Calu3 (cell line): ENCODE results near the gene KCNIP2. TPM values are rescaled to one million over a fixed set of nuclear protein-coding genes. Genes with fewer than 3 reads are reported as not detected.

Experiments
- BruUV-seq: library from RNA; stranded (reverse); fragments of 400-500 nt; replicated peaks from 2 replicates; lab custom pipeline; 2021; lab: Mats Ljungman, UMichigan
- CTCF ChIA-PET: fragments of 300-600 bp; sonication (Branson Sonifier 250); formaldehyde crosslinking; loops from one replicate; lab custom pipeline; 2022; ENCODE audit warnings: antibody characterized with exemption; lab: Charles Lee
- DNase-seq: peaks from one replicate; pipeline ENCODE4 v3.0.0; 2022
- H3K27ac Mint-ChIP-seq: one replicate; pipeline ENCODE4 v1.8.0; 2022; ENCODE audit warnings: mixed read lengths; ENCODE audit not compliant: unreplicated experiment
- H3K27me3 Mint-ChIP-seq: one replicate; pipeline ENCODE4 v1.8.0; 2022; ENCODE audit warnings: mixed read lengths; ENCODE audit not compliant: unreplicated experiment
- H3K36me3 Mint-ChIP-seq: one replicate; pipeline ENCODE4 v1.8.0; 2022; ENCODE audit warnings: mild to moderate bottlenecking, moderate library complexity, mixed read lengths; ENCODE audit not compliant: insufficient read depth, unreplicated experiment
- H3K4me1 Mint-ChIP-seq: one replicate; pipeline ENCODE4 v1.8.0; 2022; ENCODE audit warnings: mild to moderate bottlenecking, low read depth, mixed read lengths; ENCODE audit not compliant: unreplicated experiment
- H3K4me3 Mint-ChIP-seq: one replicate; pipeline ENCODE4 v1.8.0; 2022; ENCODE audit warnings: mild to moderate bottlenecking, low read depth, moderate library complexity, mixed read lengths; ENCODE audit not compliant: unreplicated experiment
- H3K9me3 Mint-ChIP-seq: one replicate; pipeline ENCODE4 v1.8.0; 2022; ENCODE audit warnings: low read depth, mixed read lengths; ENCODE audit not compliant: unreplicated experiment
- intact Hi-C: fragments of 100-400 bp; cut with micrococcal nuclease; formaldehyde crosslinking; loops from one replicate; pipeline ENCODE4 v1.10.0; 2022; ENCODE audit not compliant: unreplicated experiment
- total RNA-seq: library from RNA; stranded (reverse); gene quantifications from 2 replicates; pipeline ENCODE4 v1.2.3, GENCODE V29; 2022
- TF ChIP-seq, protein P1 (sequence below): fragments of 200-600 bp; IDR thresholded peaks from one replicate; pipeline ENCODE4 v1.8.0; 2022; ENCODE audit warnings: antibody characterized with exemption; ENCODE audit not compliant: unreplicated experiment

Gene KCNIP2
- total RNA-seq, 1 experiment from 2014 or later: 4.8 TPM

- DNase-seq: no peak
- no peaks in the 10 kb centered on the region for H3K9me3 Mint-ChIP-seq
- H3K4me1 Mint-ChIP-seq: peaks cover 14% of the 10 kb centered on the region
- TF ChIP-seq, protein P1, sequence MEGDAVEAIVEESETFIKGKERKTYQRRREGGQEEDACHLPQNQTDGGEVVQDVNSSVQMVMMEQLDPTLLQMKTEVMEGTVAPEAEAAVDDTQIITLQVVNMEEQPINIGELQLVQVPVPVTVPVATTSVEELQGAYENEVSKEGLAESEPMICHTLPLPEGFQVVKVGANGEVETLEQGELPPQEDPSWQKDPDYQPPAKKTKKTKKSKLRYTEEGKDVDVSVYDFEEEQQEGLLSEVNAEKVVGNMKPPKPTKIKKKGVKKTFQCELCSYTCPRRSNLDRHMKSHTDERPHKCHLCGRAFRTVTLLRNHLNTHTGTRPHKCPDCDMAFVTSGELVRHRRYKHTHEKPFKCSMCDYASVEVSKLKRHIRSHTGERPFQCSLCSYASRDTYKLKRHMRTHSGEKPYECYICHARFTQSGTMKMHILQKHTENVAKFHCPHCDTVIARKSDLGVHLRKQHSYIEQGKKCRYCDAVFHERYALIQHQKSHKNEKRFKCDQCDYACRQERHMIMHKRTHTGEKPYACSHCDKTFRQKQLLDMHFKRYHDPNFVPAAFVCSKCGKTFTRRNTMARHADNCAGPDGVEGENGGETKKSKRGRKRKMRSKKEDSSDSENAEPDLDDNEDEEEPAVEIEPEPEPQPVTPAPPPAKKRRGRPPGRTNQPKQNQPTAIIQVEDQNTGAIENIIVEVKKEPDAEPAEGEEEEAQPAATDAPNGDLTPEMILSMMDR: no peak
- H3K4me3 Mint-ChIP-seq: peak overlapping the region; percentile 80
- BruUV-seq: no TSS peak
- H3K27ac Mint-ChIP-seq: peak overlapping the region; percentile 69
- intact Hi-C loops: no loop called here
- H3K36me3 Mint-ChIP-seq: peaks cover 11% of the 10 kb centered on the region
- CTCF ChIA-PET: no interaction called here
- H3K27me3 Mint-ChIP-seq: no peaks in the 10 kb centered on the region
Measured at GRCh38 chr10:101829561-101830315, 13.9 kb downstream of the KCNIP2 start.

DNA sequence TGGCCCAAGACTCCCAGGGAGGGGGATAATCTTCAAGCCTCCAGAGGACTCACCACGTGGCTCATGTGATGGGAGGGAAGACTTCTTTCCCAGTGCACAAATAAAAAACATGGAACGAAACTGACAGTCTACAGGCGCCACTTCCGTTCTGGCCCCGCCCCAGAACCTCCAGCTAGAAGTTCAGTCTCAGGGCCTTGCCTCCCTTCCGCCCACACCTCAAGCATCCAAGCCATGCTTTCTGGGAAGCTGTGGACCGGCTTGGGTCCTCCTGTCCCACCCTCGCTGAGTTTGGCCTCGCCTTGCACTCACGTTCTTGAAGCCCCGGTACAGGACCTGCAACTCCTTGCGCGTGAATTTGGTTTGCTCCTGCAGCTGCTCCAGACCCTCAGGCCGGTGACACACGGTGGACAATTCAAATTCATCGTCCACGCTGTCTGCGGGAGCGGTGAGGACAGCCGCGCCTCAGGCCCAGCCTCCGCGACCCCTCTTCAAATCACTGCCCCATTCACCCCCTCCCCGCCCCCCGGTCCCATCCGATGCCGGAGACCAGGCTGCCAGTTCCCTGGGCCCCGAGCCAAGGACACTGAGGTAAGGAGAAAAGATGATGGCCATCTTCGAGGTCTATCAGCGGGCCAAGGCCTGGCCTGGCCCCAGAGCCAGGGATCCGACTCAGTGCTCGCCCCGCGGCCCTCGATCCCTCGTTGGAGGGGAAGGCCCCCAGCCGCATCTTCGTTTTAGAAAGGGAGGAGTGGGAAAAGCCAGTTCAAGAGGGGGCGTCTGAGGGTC is 14.6 kb downstream of the KCNIP2 start:
- Mint-ChIP-seq H3K36me3 (peaks cover 11% of the 10 kb centered on the region), H3K4me3 (no peak overlapping the region), H3K4me1 (peaks cover 10% of the 10 kb centered on the region), H3K9me3 (no peaks in the 10 kb centered on the region), H3K27ac (no peak overlapping the region), H3K27me3 (no peaks in the 10 kb centered on the region)
- intact Hi-C loops: no loop called here
- no peak for DNase-seq
- CTCF ChIA-PET: no interaction called here
- TF ChIP-seq, protein P1: no peak
- BruUV-seq: no TSS peak

DNA sequence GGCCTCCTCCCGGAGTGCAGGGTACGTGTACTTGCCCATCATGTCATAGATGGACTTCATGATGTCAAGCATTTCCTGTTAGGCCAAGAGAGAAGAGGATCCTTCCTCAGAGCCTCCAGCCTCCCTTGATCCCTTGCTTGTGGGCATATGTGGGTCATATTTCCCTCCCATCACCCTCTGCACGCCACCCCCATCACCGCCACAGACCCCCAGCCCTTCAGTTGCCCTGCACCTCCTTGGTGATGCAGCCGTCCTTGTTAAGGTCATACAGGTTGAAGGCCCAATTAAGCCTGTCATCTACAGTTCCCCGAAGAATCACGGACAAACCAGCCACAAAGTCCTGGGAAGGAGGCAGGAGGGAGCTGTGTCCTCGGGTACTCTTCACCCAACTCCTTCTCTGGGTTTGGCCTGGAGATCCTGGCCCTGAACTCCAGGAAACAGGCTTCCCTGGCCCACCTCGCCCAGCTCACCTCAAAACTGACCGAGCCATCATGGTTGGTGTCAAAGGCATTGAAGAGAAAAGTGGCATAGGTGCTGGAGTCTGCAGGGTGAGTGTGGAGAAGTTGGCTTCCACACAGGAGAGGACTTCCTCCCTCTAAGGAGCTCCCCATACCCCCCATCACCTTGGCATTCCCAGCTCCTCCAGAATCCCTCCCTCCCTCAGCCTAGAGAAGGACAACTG is 15.5 kb downstream of the KCNIP2 start:
- CTCF ChIA-PET: no interaction called here
- no TSS peak for BruUV-seq
- intact Hi-C loops: no loop called here

More for the DNA sequence above, 15.5 kb downstream of the KCNIP2 start:
- H3K4me3 Mint-ChIP-seq: no peak overlapping the region
- H3K27ac Mint-ChIP-seq: no peak overlapping the region
- no peaks in the 10 kb centered on the region for H3K9me3 Mint-ChIP-seq
- DNase-seq: no peak
- H3K36me3 Mint-ChIP-seq: peaks cover 11% of the 10 kb centered on the region
- TF ChIP-seq, protein P1: no peak
- no peaks in the 10 kb centered on the region for H3K27me3 Mint-ChIP-seq
- H3K4me1 Mint-ChIP-seq: peaks cover 10% of the 10 kb centered on the region
